Neural cell (in vitro differentiated cells): ENCODE measurements around the gene PFN2.

ENCODE experiments used
- CTCF ChIP-seq: fragments of 450-650 bp; IDR thresholded peaks from 2 replicates; pipeline ENCODE4 v1.5.1; 2014; ENCODE audit warnings: antibody characterized with exemption, mild to moderate bottlenecking, moderate library complexity; ENCODE audit not compliant: poor library complexity, severe bottlenecking
- EP300 ChIP-seq: fragments of 450-650 bp; conservative IDR thresholded peaks from 2 replicates; pipeline ENCODE4 v1.6.1; 2014; ENCODE audit warnings: antibody characterized with exemption, mild to moderate bottlenecking, moderate library complexity; ENCODE audit not compliant: poor library complexity, severe bottlenecking
- EZH2 ChIP-seq: fragments of 200-600, 300-800 bp; shearing (Covaris generic), sonication (generic); IDR thresholded peaks from 2 replicates; pipeline ENCODE4 v1.6.1; 2014; ENCODE audit warnings: antibody characterized with exemption, low read length, borderline replicate concordance, mild to moderate bottlenecking; ENCODE audit not compliant: insufficient read depth, poor library complexity, severe bottlenecking
- MXI1 ChIP-seq: fragments of 450-650 bp; conservative IDR thresholded peaks from 2 replicates; pipeline ENCODE4 v1.6.1; 2014; ENCODE audit warnings: antibody characterized with exemption, mild to moderate bottlenecking; ENCODE audit not compliant: poor library complexity, severe bottlenecking
- POLR2AphosphoS5 ChIP-seq: IDR thresholded peaks from 2 replicates; pipeline ENCODE4 v1.6.1; 2012
- RAD21 ChIP-seq: fragments of 450-650 bp; conservative IDR thresholded peaks from 2 replicates; pipeline ENCODE4 v1.6.1; 2014; ENCODE audit warnings: antibody characterized with exemption, mild to moderate bottlenecking, moderate library complexity
- REST ChIP-seq: IDR thresholded peaks from 2 replicates; pipeline ENCODE4 v1.6.1; 2012; ENCODE audit warnings: borderline replicate concordance
- SMC3 ChIP-seq: fragments of 450-650 bp; conservative IDR thresholded peaks from 2 replicates; pipeline ENCODE4 v1.6.1; 2014; ENCODE audit warnings: antibody characterized with exemption, mild to moderate bottlenecking, moderate library complexity; ENCODE audit not compliant: poor library complexity
- TAF1 ChIP-seq: IDR thresholded peaks from 2 replicates; pipeline ENCODE4 v1.6.1; 2012; ENCODE audit warnings: low read depth

GRCh38 chr3:150000641-150001040 lies 29.9 kb upstream of the PFN2 start:
- TF ChIP-seq CTCF (no peak), POLR2AphosphoS5 (no peak), MXI1 (no peak), TAF1 (no peak), EZH2 (no peak), EP300 (no peak), RAD21 (no peak), SMC3 (no peak), REST (no peak)
